H1 (cell line): ENCODE measurements around the gene LMO4.

Experiments used
- ATF3 ChIP-seq: IDR thresholded peaks from 2 replicates; pipeline ENCODE4 v1.6.1; 2011; ENCODE audit warnings: low read depth, mild to moderate bottlenecking, low read length; ENCODE audit not compliant: insufficient read depth
- CEBPB ChIP-seq: IDR thresholded peaks from 2 replicates; pipeline ENCODE4 v1.6.1; 2012; ENCODE audit warnings: low read depth, low read length
- EGR1 ChIP-seq: IDR thresholded peaks from 2 replicates; pipeline ENCODE4 v1.6.1; 2011; ENCODE audit warnings: low read depth, low read length, borderline replicate concordance
- GABPA ChIP-seq: IDR thresholded peaks from 2 replicates; pipeline ENCODE4 v1.6.1; 2011; ENCODE audit warnings: mild to moderate bottlenecking, low read length, moderate library complexity, borderline replicate concordance; ENCODE audit not compliant: insufficient read depth
- JUND ChIP-seq: IDR thresholded peaks from 2 replicates; pipeline ENCODE4 v1.6.1; 2011; ENCODE audit warnings: mild to moderate bottlenecking, improper control_type of control experiment, low read length
- PHF8 ChIP-seq: fragments of 200-600 bp; sonication (generic); conservative IDR thresholded peaks from 2 replicates; pipeline ENCODE4 v1.7.1; 2012; ENCODE audit warnings: low read depth, mild to moderate bottlenecking, inconsistent platforms, low read length, moderate library complexity
- POLR2A ChIP-seq, 2 experiments: IDR thresholded peaks; 1 replicate in 1 of 2; 2 replicates in 1 of 2; pipeline ENCODE4 v1.6.1; 2011; ENCODE audit warnings: low read depth in 2 of 2, low read length in 2 of 2, mild to moderate bottlenecking in 2 of 2; ENCODE audit errors: control extremely low read depth in 1 of 2
- POLR2AphosphoS5 ChIP-seq: IDR thresholded peaks from 2 replicates; pipeline ENCODE4 v1.6.1; 2011; ENCODE audit warnings: low read depth, low read length
- RAD21 ChIP-seq, 2 experiments: IDR thresholded peaks in 1 of 2; conservative IDR thresholded peaks in 1 of 2; 2 replicates each; pipeline ENCODE4 v1.6.1; 2011; ENCODE audit warnings: low read depth in 2 of 2, low read length in 2 of 2, improper control_type of control experiment in 1 of 2, inconsistent platforms in 1 of 2, mild to moderate bottlenecking in 1 of 2, moderate library complexity in 1 of 2
- SIX5 ChIP-seq: IDR thresholded peaks from 2 replicates; pipeline ENCODE4 v1.6.1; 2011; ENCODE audit warnings: mild to moderate bottlenecking, low read depth, low read length
- TAF1 ChIP-seq: IDR thresholded peaks from 2 replicates; pipeline ENCODE4 v1.6.1; 2011; ENCODE audit warnings: mild to moderate bottlenecking, low read depth, low read length
- TF ChIP-seq, protein P1 (sequence below): IDR thresholded peaks from 2 replicates; pipeline ENCODE4 v1.6.1; 2012; ENCODE audit warnings: inconsistent platforms
- TF ChIP-seq, protein P2 (sequence below), 3 experiments: IDR thresholded peaks; 1 replicate in 2 of 3; 2 replicates in 1 of 3; pipeline versions ENCODE4 v1.5.1 to v1.6.1; 2011; ENCODE audit warnings: low read length in 3 of 3, mild to moderate bottlenecking in 3 of 3, inconsistent platforms in 2 of 3, low read depth in 1 of 3, moderate library complexity in 1 of 3; ENCODE audit not compliant: insufficient read depth in 1 of 3; ENCODE audit errors: control extremely low read depth in 1 of 3

DNA sequence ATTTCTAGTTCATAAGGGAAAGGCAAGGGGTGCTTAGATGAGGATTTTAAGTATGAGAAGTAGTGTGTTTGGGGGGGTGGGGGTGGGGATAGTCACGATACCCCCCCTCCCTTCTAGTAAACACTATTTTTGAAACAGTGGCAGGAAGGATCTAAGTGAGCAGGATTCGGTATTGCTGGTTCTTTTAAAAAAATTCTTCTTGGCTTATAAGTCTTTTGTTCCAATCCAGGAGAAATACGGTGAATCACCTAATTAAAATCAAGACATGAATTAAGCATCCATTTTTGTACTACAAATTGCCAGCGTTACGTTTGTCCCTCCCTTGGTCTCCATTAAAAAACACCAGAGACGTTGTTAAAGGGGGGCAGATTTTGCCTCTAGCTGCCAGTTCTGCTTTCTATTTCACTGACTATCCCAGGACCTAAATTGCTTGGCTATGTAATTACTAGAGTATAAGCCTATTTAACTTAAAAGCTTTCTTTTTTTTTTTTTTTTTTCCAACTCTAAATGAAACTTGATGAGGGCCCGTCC lies 911 bp downstream of the LMO4 start:
- TF ChIP-seq SIX5: no peak
- TF ChIP-seq, protein P1, sequence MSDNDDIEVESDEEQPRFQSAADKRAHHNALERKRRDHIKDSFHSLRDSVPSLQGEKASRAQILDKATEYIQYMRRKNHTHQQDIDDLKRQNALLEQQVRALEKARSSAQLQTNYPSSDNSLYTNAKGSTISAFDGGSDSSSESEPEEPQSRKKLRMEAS: no peak
- TF ChIP-seq, protein P2, sequence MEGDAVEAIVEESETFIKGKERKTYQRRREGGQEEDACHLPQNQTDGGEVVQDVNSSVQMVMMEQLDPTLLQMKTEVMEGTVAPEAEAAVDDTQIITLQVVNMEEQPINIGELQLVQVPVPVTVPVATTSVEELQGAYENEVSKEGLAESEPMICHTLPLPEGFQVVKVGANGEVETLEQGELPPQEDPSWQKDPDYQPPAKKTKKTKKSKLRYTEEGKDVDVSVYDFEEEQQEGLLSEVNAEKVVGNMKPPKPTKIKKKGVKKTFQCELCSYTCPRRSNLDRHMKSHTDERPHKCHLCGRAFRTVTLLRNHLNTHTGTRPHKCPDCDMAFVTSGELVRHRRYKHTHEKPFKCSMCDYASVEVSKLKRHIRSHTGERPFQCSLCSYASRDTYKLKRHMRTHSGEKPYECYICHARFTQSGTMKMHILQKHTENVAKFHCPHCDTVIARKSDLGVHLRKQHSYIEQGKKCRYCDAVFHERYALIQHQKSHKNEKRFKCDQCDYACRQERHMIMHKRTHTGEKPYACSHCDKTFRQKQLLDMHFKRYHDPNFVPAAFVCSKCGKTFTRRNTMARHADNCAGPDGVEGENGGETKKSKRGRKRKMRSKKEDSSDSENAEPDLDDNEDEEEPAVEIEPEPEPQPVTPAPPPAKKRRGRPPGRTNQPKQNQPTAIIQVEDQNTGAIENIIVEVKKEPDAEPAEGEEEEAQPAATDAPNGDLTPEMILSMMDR (IDR thresholded peaks at IDR 0.05; ENCODE audit: control extremely low read depth in 1 of 3, insufficient read depth in 1 of 3, low read depth in 1 of 3, low read length in 3 of 3): no peak
- no peak for TF ChIP-seq ATF3
- TF ChIP-seq JUND: no peak
- no peak for TF ChIP-seq POLR2AphosphoS5
- no peak for TF ChIP-seq EGR1
- no peak for TF ChIP-seq POLR2A (IDR thresholded peaks at IDR 0.05; ENCODE audit: control extremely low read depth in 1 of 2, low read depth in 2 of 2, low read length in 2 of 2)
- no peak for TF ChIP-seq GABPA
- TF ChIP-seq RAD21 (IDR thresholded peaks at IDR 0.05 in 1 of 2, conservative IDR thresholded peaks at IDR 0.05 in 1 of 2; ENCODE audit: low read depth in 2 of 2, low read length in 2 of 2): no peak
- TF ChIP-seq PHF8: no peak
- no peak for TF ChIP-seq CEBPB
- no peak for TF ChIP-seq TAF1
